ENCODE results near the gene UBE3B. TPM values are rescaled to one million over a fixed set of nuclear protein-coding genes. Genes with fewer than 3 reads are reported as not detected.

UBE3B gene
- total RNA-seq, 4 donors from 2014 or later = 42.4 to 59.2 (median 49.1) TPM

DNA sequence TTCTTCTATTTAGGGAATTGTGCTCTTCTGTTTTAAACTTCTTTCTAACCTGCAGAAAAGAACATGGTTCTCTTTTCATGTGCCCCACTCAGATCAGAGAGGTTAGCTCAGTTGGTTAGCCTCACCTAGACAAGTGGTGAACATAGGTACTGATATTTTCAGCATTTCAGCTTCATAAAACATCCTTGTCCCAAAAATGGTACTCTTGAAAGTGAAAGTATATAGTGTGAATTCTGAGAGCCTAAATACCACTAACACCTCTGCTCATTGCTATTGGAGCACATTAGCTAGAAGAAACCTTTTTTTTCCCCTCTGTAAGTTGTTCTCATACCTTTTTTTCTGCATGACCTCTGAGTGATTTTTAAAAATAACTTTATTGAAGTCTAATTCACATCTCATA lies 17.6 kb downstream of the UBE3B start:
- TF ChIP-seq CTCF (IDR thresholded peaks at IDR 0.05) (no peak), EP300 (IDR thresholded peaks at IDR 0.05) (no peak), POLR2A (IDR thresholded peaks at IDR 0.05; ENCODE audit: low read depth) (no peak)
- H3K9me3 ChIP-seq = no peaks in the 10 kb centered on the region
- H3K4me1 ChIP-seq = no peaks in the 10 kb centered on the region
- no peak for DNase-seq (ENCODE audit: extremely low spot score)
- peaks cover 65 to 100% (median 93%) of the 10 kb centered on the region in 4 donors for H3K36me3 ChIP-seq
- H3K27ac ChIP-seq (replicated peaks in 1 of 4) = no peak overlapping the region
- no peaks in the 10 kb centered on the region for H3K27me3 ChIP-seq
- no peak overlapping the region for H3K4me3 ChIP-seq
- intact Hi-C loops (cut with DNase I) = no loop called here

- Histone ChIP-seq H3K4me3 (no peak overlapping the region), H3K9me3 (no peaks in the 10 kb centered on the region), H3K4me1 (no peaks in the 10 kb centered on the region), H3K27ac (replicated peaks in 1 of 4) (no peak overlapping the region), H3K36me3 (peaks cover 65 to 100% (median 93%) of the 10 kb centered on the region in 4 donors), H3K27me3 (no peaks in the 10 kb centered on the region)
- intact Hi-C loops (cut with DNase I) = no loop called here
- TF ChIP-seq POLR2AphosphoS5 (IDR thresholded peaks at IDR 0.05) = no peak
- no peak for TF ChIP-seq CTCF (IDR thresholded peaks at IDR 0.05)
- no peak for TF ChIP-seq POLR2A (IDR thresholded peaks at IDR 0.05; ENCODE audit: low read depth)
- TF ChIP-seq EP300 (IDR thresholded peaks at IDR 0.05) = no peak
- DNase-seq (ENCODE audit: extremely low spot score) = no peak
Measured at GRCh38 chr12:109496306-109496705, 18.9 kb downstream of the UBE3B start.

GRCh38 chr12:109497675-109498074 lies 20.2 kb downstream of the UBE3B start:
- H3K36me3 ChIP-seq = peaks cover 67 to 100% (median 95%) of the 10 kb centered on the region in 4 donors
- 92% methylated on average over 7 of the region's 7 CpGs for WGBS

GRCh38 chr12:109500406-109501185 lies 23.2 kb downstream of the UBE3B start:
- H3K4me1 ChIP-seq = no peaks in the 10 kb centered on the region
- intact Hi-C loops (cut with DNase I) = no loop called here
- 90% methylated on average over 9 of the region's 9 CpGs for WGBS
- H3K4me3 ChIP-seq = no peak overlapping the region
- H3K27me3 ChIP-seq = no peaks in the 10 kb centered on the region
- TF ChIP-seq CTCF (IDR thresholded peaks at IDR 0.05) = no peak
- no peak for TF ChIP-seq EP300 (IDR thresholded peaks at IDR 0.05)
- TF ChIP-seq POLR2A (IDR thresholded peaks at IDR 0.05; ENCODE audit: low read depth) = no peak
- no peak for TF ChIP-seq POLR2AphosphoS5 (IDR thresholded peaks at IDR 0.05)
- H3K9me3 ChIP-seq = no peaks in the 10 kb centered on the region
- H3K27ac ChIP-seq (replicated peaks in 1 of 4) = no peak overlapping the region
- DNase-seq (ENCODE audit: extremely low spot score) = no peak
- H3K36me3 ChIP-seq = peaks cover 85 to 100% (median 96%) of the 10 kb centered on the region in 4 donors

More at GRCh38 chr12:109497675-109498074, 20.2 kb downstream of the UBE3B start:
- H3K4me1 ChIP-seq = no peaks in the 10 kb centered on the region
- no peak overlapping the region for H3K27ac ChIP-seq (replicated peaks in 1 of 4)
- TF ChIP-seq POLR2A (IDR thresholded peaks at IDR 0.05; ENCODE audit: low read depth) (no peak), EP300 (IDR thresholded peaks at IDR 0.05) (no peak), CTCF (IDR thresholded peaks at IDR 0.05) (no peak)
- H3K27me3 ChIP-seq = no peaks in the 10 kb centered on the region
- H3K9me3 ChIP-seq = no peaks in the 10 kb centered on the region
- intact Hi-C loops (cut with DNase I) = no loop called here
- DNase-seq (ENCODE audit: extremely low spot score) = no peak
- no peak overlapping the region for H3K4me3 ChIP-seq

GRCh38 chr12:109501299-109501698 lies 23.9 kb downstream of the UBE3B start:
- 99% methylated on average over 6 of the region's 6 CpGs for WGBS
- no peak for DNase-seq (ENCODE audit: extremely low spot score)
- H3K4me1 ChIP-seq = no peaks in the 10 kb centered on the region
- no peaks in the 10 kb centered on the region for H3K9me3 ChIP-seq
- no peak overlapping the region for H3K4me3 ChIP-seq
- H3K27me3 ChIP-seq = no peaks in the 10 kb centered on the region
- no peak overlapping the region for H3K27ac ChIP-seq (replicated peaks in 1 of 4)
- TF ChIP-seq CTCF (IDR thresholded peaks at IDR 0.05) (no peak), POLR2A (IDR thresholded peaks at IDR 0.05; ENCODE audit: low read depth) (no peak), EP300 (IDR thresholded peaks at IDR 0.05) (no peak), POLR2AphosphoS5 (IDR thresholded peaks at IDR 0.05) (no peak)
- peaks cover 86 to 100% (median 97%) of the 10 kb centered on the region in 4 donors for H3K36me3 ChIP-seq
- intact Hi-C loops (cut with DNase I) = no loop called here
